ENCODE data around the gene PRIM2.

DNA sequence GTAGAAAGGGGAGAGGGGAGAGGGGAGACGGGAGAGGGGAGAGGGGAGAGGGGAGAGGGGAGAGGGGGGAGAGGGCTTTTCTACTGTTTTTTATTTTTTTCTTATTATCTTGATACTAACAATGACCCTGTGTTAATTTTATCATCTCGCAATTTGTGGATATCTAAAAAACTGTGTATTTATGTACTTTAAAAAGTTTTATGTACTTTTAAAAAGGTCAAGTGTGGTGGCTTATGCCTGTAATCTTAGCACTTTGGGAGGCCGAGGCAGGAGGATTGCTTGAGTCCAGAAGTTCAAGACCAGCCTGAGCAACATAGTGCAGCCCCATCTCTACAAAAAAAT lies 5.5 kb upstream of the PRIM2 start:
- TF ChIP-seq, protein P1, sequence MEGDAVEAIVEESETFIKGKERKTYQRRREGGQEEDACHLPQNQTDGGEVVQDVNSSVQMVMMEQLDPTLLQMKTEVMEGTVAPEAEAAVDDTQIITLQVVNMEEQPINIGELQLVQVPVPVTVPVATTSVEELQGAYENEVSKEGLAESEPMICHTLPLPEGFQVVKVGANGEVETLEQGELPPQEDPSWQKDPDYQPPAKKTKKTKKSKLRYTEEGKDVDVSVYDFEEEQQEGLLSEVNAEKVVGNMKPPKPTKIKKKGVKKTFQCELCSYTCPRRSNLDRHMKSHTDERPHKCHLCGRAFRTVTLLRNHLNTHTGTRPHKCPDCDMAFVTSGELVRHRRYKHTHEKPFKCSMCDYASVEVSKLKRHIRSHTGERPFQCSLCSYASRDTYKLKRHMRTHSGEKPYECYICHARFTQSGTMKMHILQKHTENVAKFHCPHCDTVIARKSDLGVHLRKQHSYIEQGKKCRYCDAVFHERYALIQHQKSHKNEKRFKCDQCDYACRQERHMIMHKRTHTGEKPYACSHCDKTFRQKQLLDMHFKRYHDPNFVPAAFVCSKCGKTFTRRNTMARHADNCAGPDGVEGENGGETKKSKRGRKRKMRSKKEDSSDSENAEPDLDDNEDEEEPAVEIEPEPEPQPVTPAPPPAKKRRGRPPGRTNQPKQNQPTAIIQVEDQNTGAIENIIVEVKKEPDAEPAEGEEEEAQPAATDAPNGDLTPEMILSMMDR (conservative IDR thresholded peaks at IDR 0.05; ENCODE audit: low read length) = no peak
- TF ChIP-seq EZH2phosphoT487 (IDR thresholded peaks at IDR 0.05; ENCODE audit: borderline replicate concordance) = no peak
